Neural cell (in vitro differentiated cells): ENCODE results near the gene NUP42. TPM values are rescaled to one million over a fixed set of nuclear protein-coding genes. Genes with fewer than 3 reads are reported as not detected.

ENCODE experiments used
- H2AFZ ChIP-seq: fragments of 200-600, 300-800 bp; sonication (generic), shearing (Covaris generic); 2 replicates; pipeline ENCODE4 v1.6.0; 2014; ENCODE audit warnings: low read depth, mild to moderate bottlenecking, antibody characterized with exemption, low read length, moderate library complexity
- H3F3A ChIP-seq: fragments of 200-600 bp; shearing (Covaris generic); 2 replicates; pipeline ENCODE4 v1.6.1; 2016; ENCODE audit warnings: mild to moderate bottlenecking, moderate library complexity, mixed read lengths, antibody characterized with exemption, low read length; ENCODE audit not compliant: insufficient read depth, poor library complexity, severe bottlenecking
- H3K27ac ChIP-seq: fragments of 200-600, 300-800 bp; sonication (generic), shearing (Covaris generic); 2 replicates; pipeline ENCODE4 v1.5.1; 2014; ENCODE audit warnings: mild to moderate bottlenecking, low read length, moderate library complexity
- H3K27me3 ChIP-seq: fragments of 300-800, 200-600 bp; sonication (generic), shearing (Covaris generic); 2 replicates; pipeline ENCODE4 v1.6.0; 2014; ENCODE audit warnings: mild to moderate bottlenecking, low read depth, low read length, moderate library complexity; ENCODE audit not compliant: insufficient read depth
- H3K36me3 ChIP-seq: fragments of 300-800, 200-600 bp; sonication (generic), shearing (Covaris generic); 2 replicates; pipeline ENCODE4 v1.5.1; 2014; ENCODE audit warnings: mild to moderate bottlenecking, antibody characterized with exemption, low read length, moderate library complexity; ENCODE audit not compliant: insufficient read depth
- H3K4me2 ChIP-seq: fragments of 300-800, 200-600 bp; sonication (generic), shearing (Covaris generic); 2 replicates; pipeline ENCODE4 v1.6.0; 2014; ENCODE audit warnings: mild to moderate bottlenecking, low read length
- H3K4me3 ChIP-seq: fragments of 300-800, 200-600 bp; sonication (generic), shearing (Covaris generic); 2 replicates; pipeline ENCODE4 v1.5.1; 2014; ENCODE audit warnings: mild to moderate bottlenecking, low read length, moderate library complexity
- H3K79me2 ChIP-seq: fragments of 200-600 bp; shearing (Covaris generic); replicated peaks from 2 replicates; pipeline ENCODE4 v1.6.0; 2014; ENCODE audit warnings: mild to moderate bottlenecking, low read length, moderate library complexity; ENCODE audit not compliant: insufficient read depth
- H3K9ac ChIP-seq: fragments of 300-800, 200-600 bp; sonication (generic), shearing (Covaris generic); 2 replicates; pipeline ENCODE4 v1.6.1; 2016; ENCODE audit warnings: mild to moderate bottlenecking, low read length, mixed read lengths
- H3K9me2 ChIP-seq: fragments of 200-600 bp; shearing (Covaris generic); 2 replicates; pipeline ENCODE4 v1.6.1; 2016; ENCODE audit warnings: mild to moderate bottlenecking, low read length, mixed read lengths; ENCODE audit not compliant: insufficient read depth
- H3K9me3 ChIP-seq: fragments of 200-600, 300-800 bp; sonication (generic), shearing (Covaris generic); 2 replicates; pipeline ENCODE4 v1.6.1; 2016; ENCODE audit warnings: mild to moderate bottlenecking, mixed run types, low read length, moderate library complexity, mixed read lengths
- H4K20me1 ChIP-seq: fragments of 200-600 bp; shearing (Covaris generic); 2 replicates; pipeline ENCODE4 v1.6.1; 2016; ENCODE audit warnings: mild to moderate bottlenecking, mixed run types; ENCODE audit not compliant: insufficient read depth
- EP300 ChIP-seq: fragments of 450-650 bp; conservative IDR thresholded peaks from 2 replicates; pipeline ENCODE4 v1.6.1; 2014; ENCODE audit warnings: antibody characterized with exemption, mild to moderate bottlenecking, moderate library complexity; ENCODE audit not compliant: poor library complexity, severe bottlenecking
- EZH2 ChIP-seq: fragments of 200-600, 300-800 bp; shearing (Covaris generic), sonication (generic); IDR thresholded peaks from 2 replicates; pipeline ENCODE4 v1.6.1; 2014; ENCODE audit warnings: antibody characterized with exemption, low read length, borderline replicate concordance, mild to moderate bottlenecking; ENCODE audit not compliant: insufficient read depth, poor library complexity, severe bottlenecking
- MXI1 ChIP-seq: fragments of 450-650 bp; conservative IDR thresholded peaks from 2 replicates; pipeline ENCODE4 v1.6.1; 2014; ENCODE audit warnings: antibody characterized with exemption, mild to moderate bottlenecking; ENCODE audit not compliant: poor library complexity, severe bottlenecking
- POLR2AphosphoS5 ChIP-seq: IDR thresholded peaks from 2 replicates; pipeline ENCODE4 v1.6.1; 2012
- RAD21 ChIP-seq: fragments of 450-650 bp; conservative IDR thresholded peaks from 2 replicates; pipeline ENCODE4 v1.6.1; 2014; ENCODE audit warnings: antibody characterized with exemption, mild to moderate bottlenecking, moderate library complexity
- REST ChIP-seq: IDR thresholded peaks from 2 replicates; pipeline ENCODE4 v1.6.1; 2012; ENCODE audit warnings: borderline replicate concordance
- SMC3 ChIP-seq: fragments of 450-650 bp; conservative IDR thresholded peaks from 2 replicates; pipeline ENCODE4 v1.6.1; 2014; ENCODE audit warnings: antibody characterized with exemption, mild to moderate bottlenecking, moderate library complexity; ENCODE audit not compliant: poor library complexity
- TAF1 ChIP-seq: IDR thresholded peaks from 2 replicates; pipeline ENCODE4 v1.6.1; 2012; ENCODE audit warnings: low read depth
- polyA plus RNA-seq: library from polyadenylated mRNA; depleted of rRNA; stranded (reverse); fragments of >200 nt; gene quantifications from 2 replicates; pipeline ENCODE4 v1.2.3, GENCODE V29; 2014
- TF ChIP-seq, protein P1 (sequence below): fragments of 450-650 bp; IDR thresholded peaks from 2 replicates; pipeline ENCODE4 v1.5.1; 2014; ENCODE audit warnings: antibody characterized with exemption, mild to moderate bottlenecking, moderate library complexity; ENCODE audit not compliant: poor library complexity, severe bottlenecking

The NUP42 gene
- polyA plus RNA-seq, 1 donor from 2014 or later = 106 TPM

GRCh38 chr7:23218196-23218595 lies 36.3 kb downstream of the NUP42 start:
- Histone ChIP-seq H3K79me2 (no peaks in the 10 kb centered on the region), H3K9me3 (no peaks in the 10 kb centered on the region), H3K4me3 (no peak overlapping the region), H3K9ac (no peak overlapping the region), H3K9me2 (no peaks in the 10 kb centered on the region), H2AFZ (no peak overlapping the region), H3K36me3 (no peaks in the 10 kb centered on the region), H3K27ac (no peak overlapping the region), H3F3A (no peaks in the 10 kb centered on the region), H3K27me3 (no peaks in the 10 kb centered on the region), H4K20me1 (no peaks in the 10 kb centered on the region), H3K4me2 (no peak overlapping the region)
- TF ChIP-seq POLR2AphosphoS5 = no peak
- no peak for TF ChIP-seq RAD21
- TF ChIP-seq TAF1 = no peak
- TF ChIP-seq SMC3 = no peak
- TF ChIP-seq EP300 = no peak
- no peak for TF ChIP-seq MXI1
- no peak for TF ChIP-seq REST
- TF ChIP-seq, protein P1, sequence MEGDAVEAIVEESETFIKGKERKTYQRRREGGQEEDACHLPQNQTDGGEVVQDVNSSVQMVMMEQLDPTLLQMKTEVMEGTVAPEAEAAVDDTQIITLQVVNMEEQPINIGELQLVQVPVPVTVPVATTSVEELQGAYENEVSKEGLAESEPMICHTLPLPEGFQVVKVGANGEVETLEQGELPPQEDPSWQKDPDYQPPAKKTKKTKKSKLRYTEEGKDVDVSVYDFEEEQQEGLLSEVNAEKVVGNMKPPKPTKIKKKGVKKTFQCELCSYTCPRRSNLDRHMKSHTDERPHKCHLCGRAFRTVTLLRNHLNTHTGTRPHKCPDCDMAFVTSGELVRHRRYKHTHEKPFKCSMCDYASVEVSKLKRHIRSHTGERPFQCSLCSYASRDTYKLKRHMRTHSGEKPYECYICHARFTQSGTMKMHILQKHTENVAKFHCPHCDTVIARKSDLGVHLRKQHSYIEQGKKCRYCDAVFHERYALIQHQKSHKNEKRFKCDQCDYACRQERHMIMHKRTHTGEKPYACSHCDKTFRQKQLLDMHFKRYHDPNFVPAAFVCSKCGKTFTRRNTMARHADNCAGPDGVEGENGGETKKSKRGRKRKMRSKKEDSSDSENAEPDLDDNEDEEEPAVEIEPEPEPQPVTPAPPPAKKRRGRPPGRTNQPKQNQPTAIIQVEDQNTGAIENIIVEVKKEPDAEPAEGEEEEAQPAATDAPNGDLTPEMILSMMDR = no peak
- TF ChIP-seq EZH2 = no peak

- no peaks in the 10 kb centered on the region for H3F3A ChIP-seq
- H3K4me2 ChIP-seq = no peak overlapping the region
- no peak overlapping the region for H3K27ac ChIP-seq
Measured at GRCh38 chr7:23220690-23221305, 39.0 kb downstream of the NUP42 start.

More at GRCh38 chr7:23220690-23221305, 39.0 kb downstream of the NUP42 start:
- no peaks in the 10 kb centered on the region for H3K27me3 ChIP-seq
- no peak overlapping the region for H3K4me3 ChIP-seq
- H3K9me2 ChIP-seq = no peaks in the 10 kb centered on the region
- H4K20me1 ChIP-seq = no peaks in the 10 kb centered on the region
- H3K9me3 ChIP-seq = no peaks in the 10 kb centered on the region
- no peaks in the 10 kb centered on the region for H3K79me2 ChIP-seq
- H3K9ac ChIP-seq = no peak overlapping the region
- H3K36me3 ChIP-seq = no peaks in the 10 kb centered on the region
- H2AFZ ChIP-seq = no peak overlapping the region
- TF ChIP-seq EP300 = no peak
- no peak for TF ChIP-seq POLR2AphosphoS5
- TF ChIP-seq TAF1 = no peak
- TF ChIP-seq REST = no peak
- TF ChIP-seq, protein P1 = no peak
